ENCODE data around the gene NOTCH4.

Gene NOTCH4

DNA sequence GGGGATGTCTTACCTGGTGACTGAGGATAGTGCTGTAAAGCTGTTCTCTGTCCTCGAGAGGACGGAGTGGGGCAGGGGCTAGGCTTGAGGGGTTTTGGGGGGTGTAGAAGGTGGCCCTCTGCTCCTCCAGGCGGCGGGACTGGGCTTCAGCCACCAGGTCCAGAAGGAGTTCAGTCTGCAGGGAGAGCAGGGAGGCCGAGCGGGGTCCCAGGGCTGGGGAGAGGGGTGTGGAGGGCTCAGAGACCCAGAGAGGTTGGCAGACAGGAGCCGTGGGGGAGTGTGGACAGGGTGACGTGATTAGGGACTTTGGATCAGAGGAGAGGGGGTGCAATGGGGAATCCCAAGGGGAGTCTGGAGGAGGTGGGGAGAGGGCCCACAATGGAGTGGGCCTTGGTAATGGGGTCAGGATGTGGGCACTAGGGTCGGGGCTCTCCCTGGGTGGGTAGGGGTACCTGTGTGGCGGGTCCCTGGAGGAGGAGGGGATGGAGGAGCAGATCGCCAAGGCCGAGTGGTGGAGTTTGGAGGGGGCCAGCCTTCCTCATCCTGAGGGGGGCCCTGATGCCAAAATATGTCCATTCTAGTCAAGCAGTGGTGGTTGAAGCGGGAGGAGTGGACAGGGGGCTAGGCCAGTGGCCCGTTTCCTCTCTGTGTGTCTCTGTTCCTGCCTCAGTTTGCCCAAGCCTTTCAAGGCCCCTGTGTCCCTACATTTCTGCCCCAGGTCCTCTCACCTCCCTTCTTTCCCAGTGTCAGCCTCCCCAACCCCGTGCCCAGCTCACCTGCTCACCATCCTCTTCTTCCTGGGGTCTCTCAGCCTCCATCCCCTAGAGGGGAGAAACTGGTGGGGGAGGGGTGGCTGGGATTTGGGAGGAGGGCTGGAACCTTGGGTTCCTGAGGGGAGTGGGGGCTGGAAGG lies 31.9 kb downstream of the NOTCH4 start:
- H3K4ac ChIP-seq (ENCODE audit: low read length), result peak overlapping the region; percentile 53
- peak overlapping the region; percentile 99 for H2BK12ac ChIP-seq (ENCODE audit: low read length)
- peaks cover 9 to 12% of the 10 kb centered on the region in 2 donors for H3K36me3 ChIP-seq (replicated peaks in 1 of 2; ENCODE audit: control insufficient read depth in 2 of 2, insufficient read depth in 2 of 2, low read length in 2 of 2)
- no peak overlapping the region for H3K9ac ChIP-seq (ENCODE audit: low read depth, low read length, poor library complexity)
- peaks cover 7% of the 10 kb centered on the region for H3K79me1 ChIP-seq (ENCODE audit: low read depth, low read length)
- H3K14ac ChIP-seq (ENCODE audit: low read length), result peak overlapping the region; percentile 58
- peak overlapping the region; percentile 88 for H2BK5ac ChIP-seq (ENCODE audit: low read length)
- H4K8ac ChIP-seq (ENCODE audit: low read depth, low read length), result no peak overlapping the region
- DNase-seq (ENCODE audit: low spot score), result no peak
- H3K4me2 ChIP-seq (ENCODE audit: insufficient read depth, low read length, poor library complexity, severe bottlenecking), result no peak overlapping the region
- H3K9me3 ChIP-seq (replicated peaks in 1 of 2; ENCODE audit: control insufficient read depth in 2 of 2, insufficient read depth in 1 of 2, low read depth in 1 of 2, low read length in 2 of 2), result no peaks in the 10 kb centered on the region
- no peak overlapping the region for H3K23ac ChIP-seq (ENCODE audit: low read depth, low read length, poor library complexity)
- no peaks in the 10 kb centered on the region for H3K27me3 ChIP-seq (ENCODE audit: control insufficient read depth in 3 of 3, insufficient read depth in 3 of 3, low read depth in 1 of 3, low read length in 3 of 3)
- no peak overlapping the region for H3K4me3 ChIP-seq (ENCODE audit: low read length in 2 of 2)
- peak overlapping the region; percentile 98 for H3K27ac ChIP-seq (replicated peaks; ENCODE audit: low read length)
- H2AK5ac ChIP-seq (ENCODE audit: low read depth, low read length), result peak overlapping the region; percentile 58
- peak overlapping the region; percentile 93 for H3K18ac ChIP-seq (ENCODE audit: low read length)
- no CpG with 5 or more reads among the region's 15 CpGs for WGBS, 2 donors (ENCODE audit: extremely low coverage in 2 of 2, insufficient read length in 2 of 2, insufficient replicate concordance in 1 of 2)
- H2BK15ac ChIP-seq (ENCODE audit: low read length), result peak overlapping the region; percentile 97
- peak overlapping the region; percentile 88 for H2BK120ac ChIP-seq (ENCODE audit: low read depth, low read length)
- peak overlapping the region; percentile 83 for H4K91ac ChIP-seq (ENCODE audit: low read depth, low read length, poor library complexity)
- H2AFZ ChIP-seq (ENCODE audit: low read length), result peak overlapping the region; percentile 59
- peaks cover 34 to 35% of the 10 kb centered on the region in 2 donors for H3K4me1 ChIP-seq (ENCODE audit: control insufficient read depth in 2 of 2, insufficient read depth in 1 of 2, low read depth in 1 of 2, low read length in 2 of 2)

DNA sequence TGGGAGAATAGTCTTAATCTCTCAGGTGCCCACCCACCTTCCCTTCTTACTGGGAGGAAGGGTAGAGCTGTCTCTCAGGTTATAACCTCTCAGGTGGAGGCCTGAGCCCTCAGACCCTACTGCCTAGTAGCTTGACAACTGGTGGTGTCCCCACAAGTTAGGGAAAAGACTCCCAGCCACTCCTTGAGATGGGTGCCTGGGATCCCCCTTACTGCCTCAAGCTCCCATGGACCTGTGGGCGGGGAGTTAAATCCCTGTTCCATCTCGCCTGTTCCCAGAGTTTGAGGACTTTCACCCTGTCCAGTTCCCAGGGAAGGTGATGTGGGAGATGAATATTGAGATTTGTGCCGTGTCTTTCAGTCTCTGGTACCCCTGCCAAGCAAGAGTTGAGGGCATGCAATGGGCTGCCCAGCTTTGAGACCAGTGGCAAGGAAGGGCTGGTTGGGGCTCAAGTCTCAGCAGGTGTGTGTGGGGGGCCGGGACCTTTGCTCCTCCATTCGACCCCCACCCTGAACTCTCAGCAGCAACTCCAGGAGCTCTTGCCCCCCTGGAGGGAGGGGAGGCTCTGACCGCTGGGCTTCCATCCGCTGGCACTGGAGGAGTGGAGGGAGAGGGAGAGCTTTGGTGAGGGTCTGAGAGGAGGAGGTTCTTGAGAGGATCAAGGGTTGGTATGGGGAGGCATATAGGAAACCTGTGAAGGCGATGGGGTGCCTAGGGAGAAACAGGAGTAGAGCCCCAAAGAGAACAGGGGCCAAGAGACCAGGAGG lies 32.8 kb downstream of the NOTCH4 start:
- Histone ChIP-seq H2BK120ac (ENCODE audit: low read depth, low read length) (peak overlapping the region; percentile 88), H3K27ac (replicated peaks; ENCODE audit: low read length) (peak overlapping the region; percentile 98), H3K4me2 (ENCODE audit: insufficient read depth, low read length, poor library complexity, severe bottlenecking) (peak overlapping the region; percentile 51), H3K79me1 (ENCODE audit: low read depth, low read length) (peaks cover 7% of the 10 kb centered on the region), H3K4ac (ENCODE audit: low read length) (no peak overlapping the region), H3K27me3 (ENCODE audit: control insufficient read depth in 3 of 3, insufficient read depth in 3 of 3, low read depth in 1 of 3, low read length in 3 of 3) (no peaks in the 10 kb centered on the region), H3K23ac (ENCODE audit: low read depth, low read length, poor library complexity) (no peak overlapping the region), H2AFZ (ENCODE audit: low read length) (no peak overlapping the region), H2AK5ac (ENCODE audit: low read depth, low read length) (peak overlapping the region; percentile 58), H4K8ac (ENCODE audit: low read depth, low read length) (no peak overlapping the region), H3K14ac (ENCODE audit: low read length) (no peak overlapping the region), H3K4me1 (ENCODE audit: control insufficient read depth in 2 of 2, insufficient read depth in 1 of 2, low read depth in 1 of 2, low read length in 2 of 2) (peaks cover 30% of the 10 kb centered on the region in 2 donors), H3K18ac (ENCODE audit: low read length) (peak overlapping the region; percentile 73), H3K4me3 (ENCODE audit: low read length in 2 of 2) (peak overlapping the region in 1 of 2 donors; percentile 75), H3K36me3 (replicated peaks in 1 of 2; ENCODE audit: control insufficient read depth in 2 of 2, insufficient read depth in 2 of 2, low read length in 2 of 2) (peaks cover 14 to 21% of the 10 kb centered on the region in 2 donors), H3K9ac (ENCODE audit: low read depth, low read length, poor library complexity) (no peak overlapping the region), H2BK5ac (ENCODE audit: low read length) (peak overlapping the region; percentile 88), H4K91ac (ENCODE audit: low read depth, low read length, poor library complexity) (peak overlapping the region; percentile 83), H2BK12ac (ENCODE audit: low read length) (peak overlapping the region; percentile 99), H3K9me3 (replicated peaks in 1 of 2; ENCODE audit: control insufficient read depth in 2 of 2, insufficient read depth in 1 of 2, low read depth in 1 of 2, low read length in 2 of 2) (no peaks in the 10 kb centered on the region), H2BK15ac (ENCODE audit: low read length) (peak overlapping the region; percentile 97)
- WGBS, 2 donors (ENCODE audit: extremely low coverage in 2 of 2, insufficient read length in 2 of 2, insufficient replicate concordance in 1 of 2), result no CpG with 5 or more reads among the region's 8 CpGs
- no peak for DNase-seq (ENCODE audit: low spot score)

DNA sequence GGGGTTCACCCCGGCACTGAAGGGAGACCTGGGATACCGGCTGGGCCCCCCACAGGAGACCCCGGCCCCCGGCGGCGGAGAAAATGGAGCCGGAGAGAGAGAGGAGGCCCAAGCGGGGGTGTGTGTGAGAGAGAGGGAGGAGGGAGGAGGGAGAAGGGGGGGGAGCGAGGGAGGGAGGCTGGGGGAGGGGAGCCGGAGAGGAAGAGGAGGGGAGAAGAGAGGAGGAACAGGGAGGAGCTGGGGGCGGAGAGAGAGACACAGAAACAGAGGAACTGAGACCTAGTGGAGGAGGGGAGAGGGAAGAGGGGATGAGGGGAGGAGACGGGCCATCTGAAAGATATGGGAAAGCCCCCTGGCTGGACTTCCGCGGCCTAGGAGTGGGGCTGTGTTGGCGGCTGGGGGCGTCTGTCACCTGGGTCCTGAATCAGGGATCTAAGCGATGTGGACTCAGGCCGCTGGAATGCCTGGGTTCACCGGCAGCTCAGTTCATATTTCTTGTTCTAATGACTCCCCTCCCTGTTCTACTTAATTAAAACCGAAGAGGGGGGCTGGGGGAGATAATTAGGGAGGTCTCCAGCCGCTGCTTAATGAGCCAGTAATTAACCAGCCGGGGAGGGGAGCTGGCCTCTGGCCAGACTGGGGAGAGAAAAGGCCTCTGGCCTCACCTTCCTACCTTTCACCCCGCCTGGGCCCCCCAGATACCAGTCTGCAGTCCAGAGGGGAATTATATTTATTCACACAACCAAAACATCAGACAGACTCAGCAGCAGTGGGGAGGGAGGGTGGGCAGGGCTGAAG lies 33.6 kb downstream of the NOTCH4 start, which contains the start of gene PBX2:
TSS of gene PBX2 (minus strand) at position 149 of the 798 bp plus-strand sequence. CDS start 287 bp downstream, outside the sequence.
- DNase-seq (ENCODE audit: low spot score), result peak; percentile 84
- peaks cover 14 to 28% of the 10 kb centered on the region in 2 donors for H3K36me3 ChIP-seq (replicated peaks in 1 of 2; ENCODE audit: control insufficient read depth in 2 of 2, insufficient read depth in 2 of 2, low read length in 2 of 2)
- H2BK12ac ChIP-seq (ENCODE audit: low read length), result no peak within 1 kb of the TSS
- peak within 1 kb of the TSS; percentile 75 to 88 for H3K4me3 ChIP-seq (ENCODE audit: low read length in 2 of 2)
- no peaks in the 10 kb centered on the region for H3K9me3 ChIP-seq (replicated peaks in 1 of 2; ENCODE audit: control insufficient read depth in 2 of 2, insufficient read depth in 1 of 2, low read depth in 1 of 2, low read length in 2 of 2)
- peaks cover 30 to 31% of the 10 kb centered on the region in 2 donors for H3K4me1 ChIP-seq (ENCODE audit: control insufficient read depth in 2 of 2, insufficient read depth in 1 of 2, low read depth in 1 of 2, low read length in 2 of 2)
- H3K4ac ChIP-seq (ENCODE audit: low read length), result peak within 1 kb of the TSS; percentile 78
- peak within 1 kb of the TSS; percentile 98 for H3K27ac ChIP-seq (replicated peaks; ENCODE audit: low read length)
- H2AFZ ChIP-seq (ENCODE audit: low read length), result peak within 1 kb of the TSS; percentile 76
- peak within 1 kb of the TSS; percentile 59 for H2AK5ac ChIP-seq (ENCODE audit: low read depth, low read length)
- peak within 1 kb of the TSS; percentile 92 for H3K18ac ChIP-seq (ENCODE audit: low read length)
- peak within 1 kb of the TSS; percentile 82 for H3K9ac ChIP-seq (ENCODE audit: low read depth, low read length, poor library complexity)
- H2BK120ac ChIP-seq (ENCODE audit: low read depth, low read length), result peak within 1 kb of the TSS; percentile 43
- peaks cover 7% of the 10 kb centered on the region for H3K79me1 ChIP-seq (ENCODE audit: low read depth, low read length)
- peak within 1 kb of the TSS; percentile 96 for H2BK5ac ChIP-seq (ENCODE audit: low read length)
- no CpG with 5 or more reads among the region's 23 CpGs for WGBS, 2 donors (ENCODE audit: extremely low coverage in 2 of 2, insufficient read length in 2 of 2, insufficient replicate concordance in 1 of 2)
- no peak within 1 kb of the TSS for H4K91ac ChIP-seq (ENCODE audit: low read depth, low read length, poor library complexity)
- H3K23ac ChIP-seq (ENCODE audit: low read depth, low read length, poor library complexity), result peak within 1 kb of the TSS; percentile 31
- H3K14ac ChIP-seq (ENCODE audit: low read length), result peak within 1 kb of the TSS; percentile 31
- H3K4me2 ChIP-seq (ENCODE audit: insufficient read depth, low read length, poor library complexity, severe bottlenecking), result peak within 1 kb of the TSS; percentile 92
- no peak within 1 kb of the TSS for H4K8ac ChIP-seq (ENCODE audit: low read depth, low read length)
- peak within 1 kb of the TSS; percentile 97 for H2BK15ac ChIP-seq (ENCODE audit: low read length)
- no peaks in the 10 kb centered on the region for H3K27me3 ChIP-seq (ENCODE audit: control insufficient read depth in 3 of 3, insufficient read depth in 3 of 3, low read depth in 1 of 3, low read length in 3 of 3)

Data from neuronal stem cell (in vitro differentiated cells).